H1 (cell line): Measurements from ENCODE around the gene ASB3. TPM values are rescaled to one million over a fixed set of nuclear protein-coding genes. Genes with fewer than 3 reads are reported as not detected.

Experiments used
- CTCF ChIA-PET: fragments of 300-600 bp; sonication (Branson Sonifier 250); formaldehyde crosslinking; loops from one replicate; lab custom pipeline; 2021; ENCODE audit not compliant: partially characterized antibody; lab: Charles Lee
- POLR2A ChIA-PET: fragments of 300-600 bp; sonication (Branson Sonifier 250); formaldehyde crosslinking; loops from one replicate; lab custom pipeline; 2021; ENCODE audit warnings: inconsistent platforms; ENCODE audit not compliant: partially characterized antibody; lab: Charles Lee
- DNase-seq, 2 experiments: peaks; one replicate each; pipeline versions ENCODE4 v3.0.0 to v3.0.0-alpha.2; 2010 to 2022; ENCODE audit warnings: low spot score in 2 of 2, low read depth in 1 of 2, mixed read lengths in 1 of 2
- FAIRE-seq: peaks from 2 replicates; lab custom pipeline; 2011; peaks lifted over from hg19 to GRCh38; lab: Jason Lieb, UNC
- H2AFZ ChIP-seq: 2 replicates; pipeline ENCODE4 v1.8.1; 2012; ENCODE audit warnings: low read length, inconsistent platforms
- H2AK5ac ChIP-seq: 2 replicates; pipeline ENCODE4 v1.6.1; 2013; ENCODE audit warnings: low read depth, low read length
- H2BK120ac ChIP-seq: replicated peaks from 2 replicates; pipeline ENCODE3; 2013; ENCODE audit warnings: low read depth, low read length, inconsistent platforms
- H2BK12ac ChIP-seq: 2 replicates; pipeline ENCODE4 v1.6.1; 2013; ENCODE audit warnings: low read depth, low read length
- H2BK15ac ChIP-seq: 2 replicates; pipeline ENCODE4 v1.6.1; 2013; ENCODE audit warnings: low read length
- H2BK20ac ChIP-seq: 2 replicates; pipeline ENCODE4 v1.6.1; 2013; ENCODE audit warnings: low read length
- H2BK5ac ChIP-seq: 2 replicates; pipeline ENCODE4 v1.6.1; 2013; ENCODE audit warnings: low read depth, low read length
- H3K14ac ChIP-seq: 2 replicates; pipeline ENCODE4 v1.6.1; 2013; ENCODE audit warnings: inconsistent platforms; ENCODE audit not compliant: insufficient read length
- H3K18ac ChIP-seq: 2 replicates; pipeline ENCODE4 v1.6.1; 2013; ENCODE audit warnings: low read length; ENCODE audit errors: extremely low read depth
- H3K23ac ChIP-seq: 2 replicates; pipeline ENCODE4 v1.6.1; 2013; ENCODE audit warnings: inconsistent platforms; ENCODE audit not compliant: insufficient read length
- H3K23me2 ChIP-seq: 2 replicates; pipeline ENCODE4 v1.6.1; 2013; ENCODE audit warnings: low read depth, low read length
- H3K27ac ChIP-seq: 2 replicates; pipeline ENCODE4 v1.6.1; 2011; ENCODE audit warnings: low read depth, low read length, inconsistent platforms
- H3K27me3 ChIP-seq, 4 experiments: replicated peaks in 1 of 4; 1 replicate in 1 of 4; 2 replicates in 3 of 4; pipeline versions ENCODE4 v1.6.1 to v1.8.1; 2011 to 2013; ENCODE audit warnings: low read length in 3 of 4, mild to moderate bottlenecking in 3 of 4, inconsistent platforms in 2 of 4, mixed read lengths in 2 of 4, moderate library complexity in 1 of 4; ENCODE audit not compliant: control insufficient read depth in 3 of 4, insufficient read depth in 3 of 4; ENCODE audit errors: extremely low read depth in 1 of 4
- H3K36me3 ChIP-seq, 4 experiments: 2 replicates each; pipeline versions ENCODE4 v1.6.1 to v1.8.1; 2011 to 2013; ENCODE audit warnings: mild to moderate bottlenecking in 4 of 4, low read length in 3 of 4, moderate library complexity in 2 of 4, control low read depth in 1 of 4, inconsistent platforms in 1 of 4; ENCODE audit not compliant: insufficient read depth in 4 of 4, control insufficient read depth in 2 of 4
- H3K4ac ChIP-seq: replicated peaks from 2 replicates; pipeline ENCODE3; 2013; ENCODE audit warnings: low read length, low read depth, mixed read lengths, inconsistent platforms; ENCODE audit not compliant: insufficient read length
- H3K4me1 ChIP-seq, 4 experiments: replicated peaks in 1 of 4; 1 replicate in 1 of 4; 2 replicates in 3 of 4; pipeline versions ENCODE4 v1.6.1 to v1.8.1; 2011 to 2013; ENCODE audit warnings: low read length in 3 of 4, inconsistent platforms in 2 of 4, mixed read lengths in 1 of 4; ENCODE audit not compliant: insufficient read depth in 4 of 4, control insufficient read depth in 3 of 4
- H3K4me2 ChIP-seq, 2 experiments: 2 replicates each; pipeline versions ENCODE4 v1.6.1 to v1.8.1; 2011 to 2013; ENCODE audit warnings: low read depth in 2 of 2, low read length in 2 of 2, control low read depth in 1 of 2, inconsistent platforms in 1 of 2, mild to moderate bottlenecking in 1 of 2; ENCODE audit not compliant: insufficient read depth in 1 of 2
- H3K4me3 ChIP-seq, 4 experiments: fragments of 200-600, 300-600 bp in 1 of 4; sonication (generic), shearing (Covaris generic), sonication (Bioruptor Twin) in 1 of 4; 2 replicates each; pipeline versions ENCODE4 v1.5.1 to v1.8.1; 2011 to 2016; ENCODE audit warnings: low read length in 4 of 4, low read depth in 3 of 4, control low read depth in 2 of 4, inconsistent platforms in 2 of 4, mild to moderate bottlenecking in 2 of 4, mixed read lengths in 1 of 4, moderate library complexity in 1 of 4; ENCODE audit not compliant: insufficient read depth in 2 of 4; ENCODE audit errors: extremely low read depth in 1 of 4
- H3K56ac ChIP-seq: replicated peaks from 2 replicates; pipeline ENCODE3; 2013; ENCODE audit warnings: low read depth, mild to moderate bottlenecking, mixed read lengths, low read length, inconsistent platforms; ENCODE audit not compliant: insufficient read length
- H3K79me1 ChIP-seq: 2 replicates; pipeline ENCODE4 v1.6.1; 2013; ENCODE audit warnings: low read depth, low read length, control low read depth
- H3K79me2 ChIP-seq, 2 experiments: 2 replicates each; pipeline versions ENCODE4 v1.6.1 to v1.8.1; 2012 to 2013; ENCODE audit warnings: low read length in 2 of 2, mild to moderate bottlenecking in 2 of 2, inconsistent platforms in 1 of 2; ENCODE audit not compliant: insufficient read depth in 2 of 2, control insufficient read depth in 1 of 2
- H3K9ac ChIP-seq, 4 experiments: replicated peaks in 1 of 4; 1 replicate in 1 of 4; 2 replicates in 3 of 4; pipeline versions ENCODE4 v1.6.1 to v1.8.1; 2011 to 2013; ENCODE audit warnings: low read depth in 3 of 4, low read length in 3 of 4, control low read depth in 2 of 4, mild to moderate bottlenecking in 2 of 4, moderate library complexity in 2 of 4, inconsistent platforms in 1 of 4; ENCODE audit errors: extremely low read depth in 1 of 4
- H3K9me3 ChIP-seq, 2 experiments: 2 replicates each; pipeline versions ENCODE4 v1.6.1 to v1.8.1; 2012 to 2013; ENCODE audit warnings: mild to moderate bottlenecking in 2 of 2, moderate library complexity in 2 of 2, control low read depth in 1 of 2, inconsistent platforms in 1 of 2, low read depth in 1 of 2, low read length in 1 of 2, mixed read lengths in 1 of 2; ENCODE audit not compliant: insufficient read depth in 2 of 2
- H4K20me1 ChIP-seq, 2 experiments: replicated peaks in 1 of 2; 2 replicates each; pipeline versions ENCODE3 to v1.8.1; 2011 to 2013; ENCODE audit warnings: inconsistent platforms in 2 of 2, low read length in 2 of 2, mild to moderate bottlenecking in 1 of 2; ENCODE audit not compliant: insufficient read depth in 2 of 2, control insufficient read depth in 1 of 2
- H4K5ac ChIP-seq: 2 replicates; pipeline ENCODE4 v1.6.1; 2013; ENCODE audit warnings: low read length, low read depth, mixed read lengths, inconsistent platforms; ENCODE audit not compliant: insufficient read length
- H4K8ac ChIP-seq: 2 replicates; pipeline ENCODE4 v1.8.0; 2013; ENCODE audit warnings: mild to moderate bottlenecking, moderate library complexity, low read length, inconsistent platforms; ENCODE audit not compliant: insufficient read depth; ENCODE audit errors: extremely low read depth
- H4K91ac ChIP-seq: replicated peaks from 2 replicates; pipeline ENCODE3; 2013; ENCODE audit warnings: low read length, mixed read lengths, inconsistent platforms; ENCODE audit not compliant: insufficient read length
- BACH1 ChIP-seq: IDR thresholded peaks from 2 replicates; pipeline ENCODE4 v1.6.1; 2012; ENCODE audit warnings: low read length, improper control_type of control experiment
- CHD2 ChIP-seq: IDR thresholded peaks from 2 replicates; pipeline ENCODE4 v1.6.1; 2012; ENCODE audit warnings: low read length, improper control_type of control experiment
- CTBP2 ChIP-seq: IDR thresholded peaks from 2 replicates; pipeline ENCODE4 v1.7.0; 2011; ENCODE audit warnings: borderline replicate concordance, mild to moderate bottlenecking, moderate library complexity, mixed read lengths, low read length; ENCODE audit not compliant: insufficient read depth, insufficient read length
- KDM1A ChIP-seq: fragments of 200-600, 300-600 bp; sonication (generic); IDR thresholded peaks from 2 replicates; pipeline ENCODE4 v1.7.1; 2016; ENCODE audit warnings: mild to moderate bottlenecking, low read length, borderline replicate concordance
- RBBP5 ChIP-seq: IDR thresholded peaks from 2 replicates; pipeline ENCODE4 v1.7.1; 2012; ENCODE audit warnings: low read depth, mild to moderate bottlenecking, inconsistent platforms, low read length, moderate library complexity, borderline replicate concordance
- SIN3A ChIP-seq, 2 experiments: IDR thresholded peaks in 1 of 2; conservative IDR thresholded peaks in 1 of 2; 2 replicates each; pipeline ENCODE4 v1.6.1; 2011 to 2012; ENCODE audit warnings: low read length in 2 of 2, improper control_type of control experiment in 1 of 2, low read depth in 1 of 2, mild to moderate bottlenecking in 1 of 2
- SP2 ChIP-seq: IDR thresholded peaks from 2 replicates; pipeline ENCODE4 v1.6.1; 2012; ENCODE audit warnings: mild to moderate bottlenecking, low read length, inconsistent platforms
- SUZ12 ChIP-seq: fragments of 200-600 bp; sonication (generic); IDR thresholded peaks from 2 replicates; pipeline ENCODE4 v1.6.1; 2012; ENCODE audit warnings: mild to moderate bottlenecking, inconsistent platforms, low read length, moderate library complexity, mixed read lengths
- TAF1 ChIP-seq: IDR thresholded peaks from 2 replicates; pipeline ENCODE4 v1.6.1; 2011; ENCODE audit warnings: mild to moderate bottlenecking, low read depth, low read length
- WGBS, 2 experiments: shearing (Covaris generic) in 1 of 2; methylation state at CpG; one replicate each; pipeline versions ENCODE4 v1.1.6 to v1.1.7; 2013 to 2015; ENCODE audit warnings: low lambda C conversion rate in 2 of 2, mixed read lengths in 2 of 2, inconsistent platforms in 1 of 2, low coverage in 1 of 2, missing lambda C conversion rate in 1 of 2; ENCODE audit not compliant: insufficient replicate concordance in 2 of 2, insufficient coverage in 1 of 2, insufficient read length in 1 of 2; ENCODE audit errors: extremely low coverage in 1 of 2, missing lambda C conversion rate in 1 of 2; 5-methylcytosine and 5-hydroxymethylcytosine counted together
- polyA plus RNA-seq, 7 experiments: library from polyadenylated mRNA; depleted of rRNA in 3 of 7; stranded (reverse) in 5 of 7; unstranded in 2 of 7; fragments of >200 nt in 5 of 7; fragments of 200-250 nt in 2 of 7; gene quantifications; 1 replicate in 5 of 7; 2 replicates in 1 of 7; 4 replicates in 1 of 7; pipeline versions ENCODE4 v1.2.1 to v1.2.3, GENCODE V29; 2011 to 2013; ENCODE audit warnings: missing spikeins in 2 of 7, mixed read lengths in 2 of 7
- total RNA-seq: library from RNA; stranded (reverse); fragmentation: NEBNext Ultra II Directional; extraction: Animal tissue kit (Norgen Biotek cat#: 25700); gene quantifications from 2 replicates; pipeline ENCODE4 v1.2.1, GENCODE V29; 2021
- TF ChIP-seq, protein P1 (sequence below): IDR thresholded peaks from 2 replicates; pipeline ENCODE4 v1.6.1; 2012; ENCODE audit warnings: low read length, inconsistent platforms
- TF ChIP-seq, protein P2 (sequence below): IDR thresholded peaks from 2 replicates; pipeline ENCODE4 v1.6.1; 2011; ENCODE audit warnings: low read length, improper control_type of control experiment

Gene ASB3
- total and polyA plus RNA-seq, 2 of the 8 experiments (the other 6 are each of a cell fraction or from before 2014, with no cell fraction given): 22.6 to 25.4 TPM

DNA sequence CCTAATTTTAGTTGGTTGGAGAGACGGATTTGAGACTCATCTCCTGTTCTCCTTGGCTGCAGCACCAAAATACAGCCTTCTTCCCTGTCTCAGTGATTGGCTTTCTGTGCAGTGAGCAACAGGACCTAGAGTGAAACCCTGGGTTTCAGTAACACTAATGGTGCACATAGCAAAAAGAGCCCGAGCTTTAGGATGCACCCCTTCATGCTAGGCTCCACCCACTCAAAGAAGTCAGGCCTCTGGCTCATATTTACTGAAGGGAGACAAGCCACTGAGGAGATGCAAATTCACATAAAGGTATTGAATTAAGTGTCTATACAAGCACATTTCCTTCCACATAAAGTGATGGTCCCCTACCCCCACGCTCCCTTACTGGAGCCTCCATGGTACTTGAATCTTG is 151.1 kb downstream of the ASB3 start:
- no peak overlapping the region for H2AFZ ChIP-seq
- no peak overlapping the region for H2BK20ac ChIP-seq
- DNase-seq: no peak
- no peak for FAIRE-seq
- H2BK5ac ChIP-seq: no peak overlapping the region
- H3K4me1 ChIP-seq: no peaks in the 10 kb centered on the region; a peak in 1 of 7 replicates
- H3K9ac ChIP-seq: no peak overlapping the region
- H3K36me3 ChIP-seq: no peaks in the 10 kb centered on the region
- H3K23ac ChIP-seq: no peak overlapping the region
- H3K14ac ChIP-seq: no peak overlapping the region
- no peak overlapping the region for H2BK15ac ChIP-seq
- no peak overlapping the region for H3K18ac ChIP-seq
- H3K4me3 ChIP-seq: no peak overlapping the region
- no peak overlapping the region for H4K8ac ChIP-seq
- H3K9me3 ChIP-seq: no peaks in the 10 kb centered on the region
- H2BK120ac ChIP-seq: no peak overlapping the region
- ChIA-PET CTCF (no interaction called here), POLR2A (interaction anchor here (0.6 kb wide), 1 partner anchor 13 kb away, joined by 3 read pairs; no protein-coding TSS in a partner anchor)
- no peak overlapping the region for H3K4ac ChIP-seq
- no peaks in the 10 kb centered on the region for H4K20me1 ChIP-seq
- H3K79me1 ChIP-seq: no peaks in the 10 kb centered on the region; the same call in 1 of the 2 replicates
- H4K91ac ChIP-seq: no peak overlapping the region
- H3K79me2 ChIP-seq: no peaks in the 10 kb centered on the region
- no peak overlapping the region for H2AK5ac ChIP-seq
- no peaks in the 10 kb centered on the region for H3K27me3 ChIP-seq
- no peaks in the 10 kb centered on the region for H3K23me2 ChIP-seq
- H4K5ac ChIP-seq: no peak overlapping the region
- no peak overlapping the region for H3K56ac ChIP-seq
- H2BK12ac ChIP-seq: no peak overlapping the region
- 91% methylated on average over 3 of the region's 3 CpGs; no CpG with 5 or more reads in 1 of the 2 experiments for WGBS, 2 experiments
- no peak overlapping the region for H3K27ac ChIP-seq
- no peak overlapping the region for H3K4me2 ChIP-seq
- no peak for TF ChIP-seq KDM1A
- TF ChIP-seq CTBP2: no peak
- TF ChIP-seq BACH1: no peak
- TF ChIP-seq SUZ12: no peak
- TF ChIP-seq SP2: no peak
- TF ChIP-seq, protein P1, sequence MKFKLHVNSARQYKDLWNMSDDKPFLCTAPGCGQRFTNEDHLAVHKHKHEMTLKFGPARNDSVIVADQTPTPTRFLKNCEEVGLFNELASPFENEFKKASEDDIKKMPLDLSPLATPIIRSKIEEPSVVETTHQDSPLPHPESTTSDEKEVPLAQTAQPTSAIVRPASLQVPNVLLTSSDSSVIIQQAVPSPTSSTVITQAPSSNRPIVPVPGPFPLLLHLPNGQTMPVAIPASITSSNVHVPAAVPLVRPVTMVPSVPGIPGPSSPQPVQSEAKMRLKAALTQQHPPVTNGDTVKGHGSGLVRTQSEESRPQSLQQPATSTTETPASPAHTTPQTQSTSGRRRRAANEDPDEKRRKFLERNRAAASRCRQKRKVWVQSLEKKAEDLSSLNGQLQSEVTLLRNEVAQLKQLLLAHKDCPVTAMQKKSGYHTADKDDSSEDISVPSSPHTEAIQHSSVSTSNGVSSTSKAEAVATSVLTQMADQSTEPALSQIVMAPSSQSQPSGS: no peak
- no peak for TF ChIP-seq SIN3A (conservative IDR thresholded peaks at IDR 0.05 in 1 of 2, IDR thresholded peaks at IDR 0.05 in 1 of 2; ENCODE audit: low read depth in 1 of 2, low read length in 2 of 2)
- TF ChIP-seq TAF1: no peak
- TF ChIP-seq RBBP5: no peak
- TF ChIP-seq, protein P2, sequence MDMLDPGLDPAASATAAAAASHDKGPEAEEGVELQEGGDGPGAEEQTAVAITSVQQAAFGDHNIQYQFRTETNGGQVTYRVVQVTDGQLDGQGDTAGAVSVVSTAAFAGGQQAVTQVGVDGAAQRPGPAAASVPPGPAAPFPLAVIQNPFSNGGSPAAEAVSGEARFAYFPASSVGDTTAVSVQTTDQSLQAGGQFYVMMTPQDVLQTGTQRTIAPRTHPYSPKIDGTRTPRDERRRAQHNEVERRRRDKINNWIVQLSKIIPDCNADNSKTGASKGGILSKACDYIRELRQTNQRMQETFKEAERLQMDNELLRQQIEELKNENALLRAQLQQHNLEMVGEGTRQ: no peak
- TF ChIP-seq CHD2: no peak
